Measurements from ENCODE around the gene PCDH1. TPM values are rescaled to one million over a fixed set of nuclear protein-coding genes. Genes with fewer than 3 reads are reported as not detected.

The PCDH1 gene
- total and polyA plus RNA-seq, 2 of the 8 experiments (the other 6 are each of a cell fraction or from before 2014, with no cell fraction given) = 101 to 102 TPM

- H2AFZ ChIP-seq (ENCODE audit: low read length) = no peak overlapping the region
- H3K27me3 ChIP-seq (replicated peaks in 1 of 4; ENCODE audit: control insufficient read depth in 3 of 4, extremely low read depth in 1 of 4, insufficient read depth in 3 of 4, low read length in 3 of 4) = no peaks in the 10 kb centered on the region
- no peak overlapping the region for H3K4me3 ChIP-seq (ENCODE audit: extremely low read depth in 1 of 4, insufficient read depth in 2 of 4, low read depth in 3 of 4, low read length in 4 of 4)
- H3K36me3 ChIP-seq (ENCODE audit: control insufficient read depth in 2 of 4, insufficient read depth in 4 of 4, low read length in 3 of 4) = no peaks in the 10 kb centered on the region
- H2AK5ac ChIP-seq (ENCODE audit: low read depth, low read length) = 0 out of 2 replicates have a peak overlapping the region, but pooled peaks have one; percentile 19
- H2BK12ac ChIP-seq (ENCODE audit: low read depth, low read length) = peak overlapping the region; percentile 95
- peak overlapping the region; percentile 24; the same call in 1 of the 2 replicates for H3K18ac ChIP-seq (ENCODE audit: extremely low read depth, low read length)
- H3K79me2 ChIP-seq (ENCODE audit: control insufficient read depth in 1 of 2, insufficient read depth in 2 of 2, low read length in 2 of 2) = no peaks in the 10 kb centered on the region
- H2BK15ac ChIP-seq (ENCODE audit: low read length) = peak overlapping the region; percentile 84; the same call in 1 of the 2 replicates
- H3K14ac ChIP-seq (ENCODE audit: insufficient read length) = no peak overlapping the region
- H3K9ac ChIP-seq (replicated peaks in 1 of 4; ENCODE audit: extremely low read depth in 1 of 4, low read depth in 3 of 4, low read length in 3 of 4) = peak overlapping the region in 1 of 4 experiments; percentile 25; a peak in 1 of 7 replicates
- H4K8ac ChIP-seq (ENCODE audit: extremely low read depth, insufficient read depth, low read length) = no peak overlapping the region
- H3K23ac ChIP-seq (ENCODE audit: insufficient read length) = no peak overlapping the region
- FAIRE-seq = peak; percentile 97
- H2BK20ac ChIP-seq (ENCODE audit: low read length) = peak overlapping the region; percentile 55; the same call in 1 of the 2 replicates
- H3K4me1 ChIP-seq (replicated peaks in 1 of 4; ENCODE audit: control insufficient read depth in 3 of 4, insufficient read depth in 4 of 4, low read length in 3 of 4) = peaks cover 20 to 27% (median 23%) of the 10 kb centered on the region in 4 experiments
- no peaks in the 10 kb centered on the region for H3K79me1 ChIP-seq (ENCODE audit: low read depth, low read length)
- H4K91ac ChIP-seq (replicated peaks; ENCODE audit: insufficient read length, low read length) = no peak overlapping the region
- POLR2A ChIA-PET (ENCODE audit: partially characterized antibody) = interaction anchor here (0.8 to 14.8 kb wide), 9 partner anchors 10 to 120 kb away, joined by 3 to 160 read pairs (median 5); partner anchors contain the start of gene PCDH1
- no peak for DNase-seq (ENCODE audit: low read depth in 1 of 2, low spot score in 2 of 2)
- H3K27ac ChIP-seq (ENCODE audit: low read depth, low read length) = peak overlapping the region; percentile 68; the same call in 1 of the 2 replicates
- CTCF ChIA-PET (ENCODE audit: partially characterized antibody) = interaction anchor here (0.7 to 14.3 kb wide), 26 partner anchors 7 to 152 kb away, joined by 3 to 265 read pairs (median 5); partner anchors contain the start of genes PCDH1 and RNF14
- H3K9me3 ChIP-seq (ENCODE audit: insufficient read depth in 2 of 2, low read depth in 1 of 2, low read length in 1 of 2) = no peaks in the 10 kb centered on the region
- H2BK5ac ChIP-seq (ENCODE audit: low read depth, low read length) = peak overlapping the region; percentile 96
- H4K5ac ChIP-seq (ENCODE audit: insufficient read length, low read depth, low read length) = peak overlapping the region; percentile 15
- no peaks in the 10 kb centered on the region for H4K20me1 ChIP-seq (replicated peaks in 1 of 2; ENCODE audit: control insufficient read depth in 1 of 2, insufficient read depth in 2 of 2, low read length in 2 of 2)
- peak overlapping the region; percentile 58 for H3K4ac ChIP-seq (replicated peaks; ENCODE audit: insufficient read length, low read depth, low read length)
- H3K4me2 ChIP-seq (ENCODE audit: insufficient read depth in 1 of 2, low read depth in 2 of 2, low read length in 2 of 2) = no peak overlapping the region; a peak in 2 of 4 replicates
- 69% methylated on average over 3 of the region's 3 CpGs; no CpG with 5 or more reads in 1 of the 2 experiments for WGBS, 2 experiments (ENCODE audit: extremely low coverage in 1 of 2, insufficient coverage in 1 of 2, insufficient read length in 1 of 2, insufficient replicate concordance in 2 of 2, low coverage in 1 of 2, low lambda C conversion rate in 2 of 2, missing lambda C conversion rate in 1 of 2)
- H2BK120ac ChIP-seq (replicated peaks; ENCODE audit: low read depth, low read length) = peak overlapping the region; percentile 47
- H3K23me2 ChIP-seq (ENCODE audit: low read depth, low read length) = peaks cover 4% of the 10 kb centered on the region; the same call in 1 of the 2 replicates
- no peak overlapping the region for H3K56ac ChIP-seq (replicated peaks; ENCODE audit: insufficient read length, low read depth, low read length)
- no peak for TF ChIP-seq RBBP5 (IDR thresholded peaks at IDR 0.05; ENCODE audit: borderline replicate concordance, low read depth, low read length)
- no peak for TF ChIP-seq SP4 (IDR thresholded peaks at IDR 0.05; ENCODE audit: low read length)
- TF ChIP-seq FOSL1 (IDR thresholded peaks at IDR 0.05; ENCODE audit: insufficient read depth, low read depth, low read length) = no peak
- TF ChIP-seq JUND (IDR thresholded peaks at IDR 0.05; ENCODE audit: low read length) = peak; percentile 60; the same call in 1 of the 2 replicates
- TF ChIP-seq SP1 (IDR thresholded peaks at IDR 0.05; ENCODE audit: low read depth, low read length) = 0 out of 2 replicates have a peak, but pooled peaks have one; percentile 16
- no peak for TF ChIP-seq CHD1 (IDR thresholded peaks at IDR 0.05; ENCODE audit: low read depth, low read length)
- peak; percentile 41 for TF ChIP-seq ASH2L (IDR thresholded peaks at IDR 0.05; ENCODE audit: low read length)
- TF ChIP-seq ATF2 (IDR thresholded peaks at IDR 0.05; ENCODE audit: low read length) = no peak
- TF ChIP-seq SIRT6 (IDR thresholded peaks at IDR 0.05; ENCODE audit: low read length) = no peak
- peak; percentile 33; the same call in 1 of the 2 replicates for TF ChIP-seq CHD2 (IDR thresholded peaks at IDR 0.05; ENCODE audit: low read length)
- TF ChIP-seq SIN3A (conservative IDR thresholded peaks at IDR 0.05 in 1 of 2, IDR thresholded peaks at IDR 0.05 in 1 of 2; ENCODE audit: low read depth in 1 of 2, low read length in 2 of 2) = no peak
- peak; percentile 89 for TF ChIP-seq CEBPB (IDR thresholded peaks at IDR 0.05; ENCODE audit: low read depth, low read length)
These were observed 56.7 kb downstream of the PCDH1 start for GRCh38 chr5:141821430-141821925.

All from H1 (cell line).